MM.1S (cell line): Measurements from ENCODE around the gene CORO1C.

Experiments
- DNase-seq: peaks from one replicate; pipeline ENCODE4 v3.0.0-alpha.2; 2015
- H2AFZ ChIP-seq: fragments of 300-600 bp; sonication (generic); 2 replicates; pipeline ENCODE4 v1.6.0; 2016; ENCODE audit warnings: antibody characterized with exemption, low read length
- H3F3A ChIP-seq: fragments of 300-600 bp; sonication (generic); 2 replicates; pipeline ENCODE4 v1.6.1; 2016; ENCODE audit warnings: mild to moderate bottlenecking, antibody characterized with exemption, low read length, moderate library complexity, mixed read lengths; ENCODE audit not compliant: insufficient read depth
- H3K27ac ChIP-seq: fragments of 300-600 bp; sonication (generic); 2 replicates; pipeline ENCODE4 v1.5.1; 2016; ENCODE audit warnings: mild to moderate bottlenecking, low read length
- H3K27me3 ChIP-seq: fragments of 300-600 bp; sonication (generic); replicated peaks from 2 replicates; pipeline ENCODE4 v1.6.0; 2016; ENCODE audit warnings: low read length; ENCODE audit not compliant: insufficient read depth
- H3K36me3 ChIP-seq: fragments of 300-600 bp; sonication (generic); replicated peaks from 2 replicates; pipeline ENCODE4 v1.6.1; 2016; ENCODE audit warnings: mild to moderate bottlenecking, low read length, mixed read lengths; ENCODE audit not compliant: insufficient read depth
- H3K4me1 ChIP-seq: fragments of 300-600 bp; sonication (generic); 2 replicates; pipeline ENCODE4 v1.6.1; 2016; ENCODE audit warnings: low read length, mixed read lengths
- H3K4me2 ChIP-seq: fragments of 300-600 bp; sonication (generic); 2 replicates; pipeline ENCODE4 v1.6.0; 2016; ENCODE audit warnings: low read depth, low read length
- H3K4me3 ChIP-seq: fragments of 300-600 bp; sonication (generic); 2 replicates; pipeline ENCODE4 v1.5.1; 2016; ENCODE audit warnings: low read length, mixed read lengths
- H3K79me2 ChIP-seq: fragments of 300-600 bp; sonication (generic); 2 replicates; pipeline ENCODE4 v1.6.1; 2016; ENCODE audit warnings: mixed run types, low read length, mixed read lengths
- H3K9ac ChIP-seq: fragments of 300-600 bp; sonication (generic); 2 replicates; pipeline ENCODE4 v1.6.1; 2016; ENCODE audit warnings: low read length, mixed read lengths
- H3K9me2 ChIP-seq: fragments of 300-600 bp; sonication (generic); replicated peaks from 2 replicates; pipeline ENCODE4 v1.6.1; 2016; ENCODE audit warnings: mild to moderate bottlenecking, low read length, mixed read lengths; ENCODE audit not compliant: insufficient read depth
- H3K9me3 ChIP-seq: fragments of 300-600 bp; sonication (generic); replicated peaks from 2 replicates; pipeline ENCODE4 v1.6.1; 2016; ENCODE audit warnings: mild to moderate bottlenecking, low read length, mixed read lengths; ENCODE audit not compliant: insufficient read depth
- H4K20me1 ChIP-seq: fragments of 300-600 bp; sonication (generic); 2 replicates; pipeline ENCODE4 v1.6.1; 2016; ENCODE audit warnings: mild to moderate bottlenecking, low read length, moderate library complexity, mixed read lengths; ENCODE audit not compliant: insufficient read depth
- CTCF ChIP-seq: fragments of 300-600 bp; sonication (generic); IDR thresholded peaks from 2 replicates; pipeline ENCODE4 v1.5.1; 2016; ENCODE audit warnings: antibody characterized with exemption, low read length, mixed read lengths
- EZH2 ChIP-seq: fragments of 300-600 bp; sonication (generic); optimal IDR thresholded peaks from 2 replicates; pipeline ENCODE3; 2017; ENCODE audit warnings: low read depth, mild to moderate bottlenecking, antibody characterized with exemption, low read length, mixed read lengths
- EZH2phosphoT487 ChIP-seq: fragments of 300-600 bp; sonication (generic); IDR thresholded peaks from 2 replicates; pipeline ENCODE4 v1.6.1; 2018; ENCODE audit warnings: antibody characterized with exemption, low read length

CORO1C gene

GRCh38 chr12:108713471-108713870 lies 17.8 kb downstream of the CORO1C start:
- Histone ChIP-seq H3K36me3 (no peaks in the 10 kb centered on the region), H3K9ac (no peak overlapping the region), H3K9me2 (no peaks in the 10 kb centered on the region), H3K27me3 (no peaks in the 10 kb centered on the region), H3F3A (no peaks in the 10 kb centered on the region), H4K20me1 (peaks cover 6% of the 10 kb centered on the region; the same call in 1 of the 2 replicates), H2AFZ (no peak overlapping the region), H3K4me3 (no peak overlapping the region), H3K4me2 (no peak overlapping the region), H3K27ac (no peak overlapping the region), H3K79me2 (peaks cover 100% of the 10 kb centered on the region), H3K9me3 (no peaks in the 10 kb centered on the region), H3K4me1 (peaks cover 24% of the 10 kb centered on the region)
- no peak for TF ChIP-seq CTCF
- TF ChIP-seq EZH2: no peak
- no peak for TF ChIP-seq EZH2phosphoT487
- DNase-seq: no peak

GRCh38 chr12:108712925-108713203 lies 18.5 kb downstream of the CORO1C start:
- Histone ChIP-seq H3K36me3 (no peaks in the 10 kb centered on the region), H3K4me2 (peak overlapping the region; percentile 33; the same call in 1 of the 2 replicates), H3K9me2 (no peaks in the 10 kb centered on the region), H3K9me3 (no peaks in the 10 kb centered on the region), H3K9ac (no peak overlapping the region), H3K27ac (peak overlapping the region; percentile 21; the same call in 1 of the 2 replicates), H3K4me3 (no peak overlapping the region), H3K4me1 (peaks cover 24% of the 10 kb centered on the region), H2AFZ (no peak overlapping the region), H3K27me3 (no peaks in the 10 kb centered on the region), H4K20me1 (peaks cover 6% of the 10 kb centered on the region; the same call in 1 of the 2 replicates), H3F3A (no peaks in the 10 kb centered on the region), H3K79me2 (peaks cover 100% of the 10 kb centered on the region)
- TF ChIP-seq EZH2phosphoT487 (no peak), CTCF (no peak), EZH2 (no peak)
- no peak for DNase-seq

- H3K27ac ChIP-seq: peak overlapping the region; percentile 21; the same call in 1 of the 2 replicates
- peak overlapping the region; percentile 33; the same call in 1 of the 2 replicates for H3K4me2 ChIP-seq
- H3K36me3 ChIP-seq: no peaks in the 10 kb centered on the region
- no peak overlapping the region for H3K4me3 ChIP-seq
- TF ChIP-seq CTCF: no peak
- TF ChIP-seq EZH2: no peak
- no peak for TF ChIP-seq EZH2phosphoT487
- H2AFZ ChIP-seq: no peak overlapping the region
- H3K27me3 ChIP-seq: no peaks in the 10 kb centered on the region
- no peaks in the 10 kb centered on the region for H3F3A ChIP-seq
- DNase-seq: no peak
- no peaks in the 10 kb centered on the region for H3K9me3 ChIP-seq
- H4K20me1 ChIP-seq: peaks cover 6% of the 10 kb centered on the region; the same call in 1 of the 2 replicates
- H3K79me2 ChIP-seq: peaks cover 100% of the 10 kb centered on the region
- H3K9me2 ChIP-seq: no peaks in the 10 kb centered on the region
- peaks cover 24% of the 10 kb centered on the region for H3K4me1 ChIP-seq
- H3K9ac ChIP-seq: no peak overlapping the region
These were observed 19.0 kb downstream of the CORO1C start for GRCh38 chr12:108712165-108712924.
